WTC11 (cell line): ENCODE data around the gene OSCP1. TPM values are rescaled to one million over a fixed set of nuclear protein-coding genes. Genes with fewer than 3 reads are reported as not detected.

Experiments used
- ATAC-seq: fragments of 200-7000 bp; cut with Tn5 transposase; 2 replicates; pipeline ENCODE4 v1.10.0; 2021; ENCODE audit warnings: mild to moderate bottlenecking, moderate library complexity
- CTCF ChIA-PET: fragments of 300-600 bp; sonication (Branson Sonifier 250); formaldehyde crosslinking; loops from one replicate; lab custom pipeline; 2021; ENCODE audit warnings: antibody characterized with exemption; lab: Charles Lee
- POLR2A ChIA-PET: fragments of 350-600 bp; sonication (Branson Sonifier 250); formaldehyde crosslinking; loops from one replicate; lab custom pipeline; 2021; ENCODE audit warnings: antibody characterized with exemption; lab: Charles Lee
- DNase-seq: peaks from one replicate; pipeline ENCODE4 v3.0.0; 2021; ENCODE audit warnings: low spot score
- H3K27ac Mint-ChIP-seq: 2 replicates; pipeline ENCODE4 v1.8.0; 2021; ENCODE audit warnings: mixed read lengths
- H3K27me3 Mint-ChIP-seq: 2 replicates; pipeline ENCODE4 v1.8.0; 2021; ENCODE audit warnings: low read depth, mild to moderate bottlenecking, moderate library complexity, mixed read lengths
- H3K36me3 Mint-ChIP-seq: 2 replicates; pipeline ENCODE4 v1.8.0; 2021; ENCODE audit warnings: mixed read lengths
- H3K4me1 Mint-ChIP-seq: 2 replicates; pipeline ENCODE4 v1.8.0; 2022; ENCODE audit warnings: mixed read lengths
- H3K4me3 Mint-ChIP-seq: 2 replicates; pipeline ENCODE4 v1.8.0; 2021; ENCODE audit warnings: mild to moderate bottlenecking, moderate library complexity, mixed read lengths
- H3K9me3 Mint-ChIP-seq: 2 replicates; pipeline ENCODE4 v1.8.0; 2021; ENCODE audit warnings: mixed read lengths
- CDX4 ChIP-seq: fragments of 250-450 bp; sonication (Bioruptor Pico); IDR thresholded peaks from 2 replicates; pipeline ENCODE4 v1.9.0; 2021; ENCODE audit warnings: moderate library complexity, mild to moderate bottlenecking, inconsistent platforms, borderline replicate concordance
- E2F4 ChIP-seq: sonication (generic); formaldehyde crosslinking; IDR thresholded peaks from 2 replicates; pipeline ENCODE4 v1.8.1; 2022; ENCODE audit warnings: low read depth, mild to moderate bottlenecking, moderate library complexity, missing genetic modification reagents, borderline replicate concordance
- ELF4 ChIP-seq: sonication (generic); formaldehyde crosslinking; IDR thresholded peaks from 2 replicates; pipeline ENCODE4 v1.8.1; 2022; ENCODE audit warnings: low read depth, mild to moderate bottlenecking, moderate library complexity, missing genetic modification reagents
- ESRRA ChIP-seq: sonication (generic); formaldehyde crosslinking; IDR thresholded peaks from 2 replicates; pipeline ENCODE4 v1.8.1; 2022; ENCODE audit warnings: mild to moderate bottlenecking, missing genetic modification reagents, borderline replicate concordance
- FOXJ3 ChIP-seq: sonication (generic); formaldehyde crosslinking; IDR thresholded peaks from 2 replicates; pipeline ENCODE4 v1.9.0; 2021; ENCODE audit warnings: missing genetic modification reagents, mild to moderate bottlenecking, borderline replicate concordance
- FOXK1 ChIP-seq: sonication (generic); formaldehyde crosslinking; IDR thresholded peaks from 2 replicates; pipeline ENCODE4 v1.8.0; 2022; ENCODE audit warnings: mild to moderate bottlenecking, moderate library complexity, missing genetic modification reagents
- GTF2I ChIP-seq: fragments of 250-450 bp; sonication (Bioruptor Pico); conservative IDR thresholded peaks from 2 replicates; pipeline ENCODE4 v1.4.0; 2021; ENCODE audit warnings: mild to moderate bottlenecking
- HMGA2 ChIP-seq: fragments of 250-450 bp; sonication (Bioruptor Pico); IDR thresholded peaks from 2 replicates; pipeline ENCODE4 v1.4.0; 2021; ENCODE audit warnings: mild to moderate bottlenecking, moderate library complexity
- MXD4 ChIP-seq: fragments of 250-450 bp; sonication (Bioruptor Pico); IDR thresholded peaks from 2 replicates; pipeline ENCODE4 v1.8.0; 2021; ENCODE audit warnings: mild to moderate bottlenecking, moderate library complexity, borderline replicate concordance
- NFATC4 ChIP-seq: fragments of 250-450 bp; sonication (Bioruptor Pico); IDR thresholded peaks from 2 replicates; pipeline ENCODE4 v1.9.0; 2021; ENCODE audit warnings: mild to moderate bottlenecking
- NFYB ChIP-seq: sonication (generic); formaldehyde crosslinking; conservative IDR thresholded peaks from 2 replicates; pipeline ENCODE4 v1.8.0; 2022; ENCODE audit warnings: low read depth, missing genetic modification reagents
- NR3C1 ChIP-seq: sonication (generic); formaldehyde crosslinking; conservative IDR thresholded peaks from 2 replicates; pipeline ENCODE4 v1.8.1; 2023; ENCODE audit warnings: low read depth, mild to moderate bottlenecking, missing genetic modification reagents
- OVOL2 ChIP-seq: fragments of 250-450 bp; sonication (Bioruptor Pico); IDR thresholded peaks from 2 replicates; pipeline ENCODE4 v1.9.0; 2021; ENCODE audit warnings: mild to moderate bottlenecking, borderline replicate concordance
- PREB ChIP-seq: sonication (generic); formaldehyde crosslinking; IDR thresholded peaks from 2 replicates; pipeline ENCODE4 v1.8.1; 2022; ENCODE audit warnings: mild to moderate bottlenecking, missing genetic modification reagents, moderate library complexity, borderline replicate concordance
- TCF7 ChIP-seq: sonication (generic); formaldehyde crosslinking; IDR thresholded peaks from 2 replicates; pipeline ENCODE4 v1.8.0; 2022; ENCODE audit warnings: mild to moderate bottlenecking, low read depth, missing genetic modification reagents, moderate library complexity
- ZBTB21 ChIP-seq: sonication (generic); formaldehyde crosslinking; IDR thresholded peaks from 2 replicates; pipeline ENCODE4 v1.8.1; 2023; ENCODE audit warnings: mild to moderate bottlenecking, missing genetic modification reagents, borderline replicate concordance
- ZNF232 ChIP-seq: sonication (generic); formaldehyde crosslinking; IDR thresholded peaks from 2 replicates; pipeline ENCODE4 v1.8.0; 2022; ENCODE audit warnings: mild to moderate bottlenecking, missing genetic modification reagents
- total RNA-seq: library from RNA; stranded (reverse); gene quantifications from 3 replicates; pipeline ENCODE4 v1.2.3, GENCODE V29; 2021
- TF ChIP-seq, protein P1 (sequence below): fragments of 250-450 bp; sonication (Bioruptor Pico); conservative IDR thresholded peaks from 2 replicates; pipeline ENCODE4 v1.9.0; 2021; ENCODE audit warnings: mild to moderate bottlenecking
- TF ChIP-seq, protein P2 (sequence below): sonication (generic); formaldehyde crosslinking; IDR thresholded peaks from 2 replicates; pipeline ENCODE4 v1.8.1; 2023; ENCODE audit warnings: mild to moderate bottlenecking, missing genetic modification reagents, moderate library complexity
- TF ChIP-seq, protein P3 (sequence below): sonication (generic); formaldehyde crosslinking; IDR thresholded peaks from 2 replicates; pipeline ENCODE4 v1.8.1; 2022; ENCODE audit warnings: mild to moderate bottlenecking, moderate library complexity, missing genetic modification reagents
- TF ChIP-seq, protein P4 (sequence below): sonication (generic); formaldehyde crosslinking; IDR thresholded peaks from 2 replicates; pipeline ENCODE4 v1.8.1; 2023; ENCODE audit warnings: mild to moderate bottlenecking, missing genetic modification reagents, moderate library complexity
- TF ChIP-seq, protein P5 (sequence below): sonication (generic); formaldehyde crosslinking; IDR thresholded peaks from 2 replicates; pipeline ENCODE4 v1.8.0; 2023; ENCODE audit warnings: missing genetic modification reagents, mild to moderate bottlenecking, borderline replicate concordance

Gene OSCP1
- total RNA-seq, 1 experiment from 2014 or later: 1.7 TPM

DNA sequence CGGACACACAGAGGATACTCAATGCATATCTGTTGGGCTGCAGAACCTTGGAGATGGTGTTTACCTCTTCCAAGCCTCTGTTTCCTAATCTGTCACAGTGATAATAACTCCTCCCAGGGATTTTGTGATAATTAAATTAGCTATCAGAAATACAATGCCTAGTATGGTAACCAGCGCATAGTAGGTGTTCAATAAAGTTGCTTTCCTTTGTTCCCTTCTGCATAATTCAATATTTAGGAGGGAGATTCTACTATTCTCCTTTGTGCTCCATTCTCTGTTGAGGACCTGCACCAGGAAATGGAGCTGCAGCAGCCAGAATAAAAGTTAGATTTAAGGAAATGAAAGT, 35.8 kb upstream of the OSCP1 start:
- Mint-ChIP-seq H3K4me1 (peaks cover 13% of the 10 kb centered on the region), H3K27me3 (peaks cover 25% of the 10 kb centered on the region), H3K4me3 (no peak overlapping the region), H3K36me3 (no peaks in the 10 kb centered on the region), H3K27ac (no peak overlapping the region), H3K9me3 (no peaks in the 10 kb centered on the region)
- TF ChIP-seq NFATC4 (CRISPR knock-in tag) (no peak), NR3C1 (CRISPR knock-in tag) (no peak), CDX4 (no peak), ELF4 (CRISPR knock-in tag) (no peak), FOXK1 (CRISPR knock-in tag) (no peak), ESRRA (CRISPR knock-in tag) (no peak), HMGA2 (CRISPR knock-in tag) (no peak), MXD4 (CRISPR knock-in tag) (no peak), E2F4 (CRISPR knock-in tag) (no peak), FOXJ3 (CRISPR knock-in tag) (no peak), ZNF232 (CRISPR knock-in tag) (no peak), OVOL2 (CRISPR knock-in tag) (no peak), PREB (CRISPR knock-in tag) (no peak), NFYB (CRISPR knock-in tag) (no peak)
- TF ChIP-seq, protein P1, sequence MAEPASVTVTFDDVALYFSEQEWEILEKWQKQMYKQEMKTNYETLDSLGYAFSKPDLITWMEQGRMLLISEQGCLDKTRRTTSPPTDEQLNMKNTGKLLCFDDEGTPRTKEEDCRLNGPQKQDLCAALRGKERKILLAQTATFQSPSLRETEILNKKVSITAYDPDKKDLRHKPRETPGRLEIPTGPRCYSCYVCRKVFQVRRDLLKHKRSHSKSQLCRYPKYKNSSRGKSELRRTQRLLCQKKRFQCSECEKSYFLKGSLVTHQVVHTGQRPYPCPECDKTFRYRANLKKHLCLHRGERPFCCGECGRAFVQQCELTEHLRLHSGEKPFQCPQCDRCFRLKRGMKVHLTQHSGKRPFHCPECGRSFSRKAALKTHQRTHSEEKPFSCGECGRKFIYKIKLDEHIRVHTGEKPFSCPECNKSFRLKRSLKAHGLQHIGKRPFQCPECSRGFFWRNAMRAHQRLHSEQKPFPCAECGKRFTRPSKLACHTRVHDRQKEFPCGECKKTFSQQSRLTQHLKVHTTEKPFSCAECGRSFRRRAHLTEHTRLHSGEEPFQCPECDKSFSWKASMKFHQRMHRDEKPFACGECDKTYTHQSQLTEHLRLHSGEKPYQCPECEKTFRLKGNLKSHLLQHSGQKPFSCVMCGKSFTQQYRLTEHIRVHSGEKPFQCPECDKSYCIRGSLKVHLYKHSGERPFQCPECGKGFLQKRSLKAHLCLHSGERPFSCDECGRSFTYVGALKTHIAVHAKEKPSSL (CRISPR knock-in tag): no peak
- TF ChIP-seq, protein P2, sequence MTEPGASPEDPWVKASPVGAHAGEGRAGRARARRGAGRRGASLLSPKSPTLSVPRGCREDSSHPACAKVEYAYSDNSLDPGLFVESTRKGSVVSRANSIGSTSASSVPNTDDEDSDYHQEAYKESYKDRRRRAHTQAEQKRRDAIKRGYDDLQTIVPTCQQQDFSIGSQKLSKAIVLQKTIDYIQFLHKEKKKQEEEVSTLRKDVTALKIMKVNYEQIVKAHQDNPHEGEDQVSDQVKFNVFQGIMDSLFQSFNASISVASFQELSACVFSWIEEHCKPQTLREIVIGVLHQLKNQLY (CRISPR knock-in tag): no peak
- TF ChIP-seq, protein P3, sequence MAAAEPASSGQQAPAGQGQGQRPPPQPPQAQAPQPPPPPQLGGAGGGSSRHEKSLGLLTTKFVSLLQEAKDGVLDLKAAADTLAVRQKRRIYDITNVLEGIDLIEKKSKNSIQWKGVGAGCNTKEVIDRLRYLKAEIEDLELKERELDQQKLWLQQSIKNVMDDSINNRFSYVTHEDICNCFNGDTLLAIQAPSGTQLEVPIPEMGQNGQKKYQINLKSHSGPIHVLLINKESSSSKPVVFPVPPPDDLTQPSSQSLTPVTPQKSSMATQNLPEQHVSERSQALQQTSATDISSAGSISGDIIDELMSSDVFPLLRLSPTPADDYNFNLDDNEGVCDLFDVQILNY (CRISPR knock-in tag): no peak
- TF ChIP-seq, protein P4, sequence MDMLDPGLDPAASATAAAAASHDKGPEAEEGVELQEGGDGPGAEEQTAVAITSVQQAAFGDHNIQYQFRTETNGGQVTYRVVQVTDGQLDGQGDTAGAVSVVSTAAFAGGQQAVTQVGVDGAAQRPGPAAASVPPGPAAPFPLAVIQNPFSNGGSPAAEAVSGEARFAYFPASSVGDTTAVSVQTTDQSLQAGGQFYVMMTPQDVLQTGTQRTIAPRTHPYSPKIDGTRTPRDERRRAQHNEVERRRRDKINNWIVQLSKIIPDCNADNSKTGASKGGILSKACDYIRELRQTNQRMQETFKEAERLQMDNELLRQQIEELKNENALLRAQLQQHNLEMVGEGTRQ (CRISPR knock-in tag): no peak
- ATAC-seq (no peak), DNase-seq (no peak)
- CTCF ChIA-PET: interaction anchor here (0.5 to 2.1 kb wide), 6 partner anchors 10 to 530 kb away, joined by 3 to 9 read pairs (median 3); partner anchors contain the start of genes MRPS15 and OSCP1
- POLR2A ChIA-PET: no interaction called here

GRCh38 chr1:36484099-36484498, 33.8 kb upstream of the OSCP1 start:
- CTCF ChIA-PET: no interaction called here
- Mint-ChIP-seq H3K4me3 (no peak overlapping the region), H3K9me3 (no peaks in the 10 kb centered on the region), H3K4me1 (peaks cover 7% of the 10 kb centered on the region), H3K27ac (no peak overlapping the region), H3K27me3 (peaks cover 17% of the 10 kb centered on the region), H3K36me3 (no peaks in the 10 kb centered on the region)
- DNase-seq (no peak), ATAC-seq (no peak)
- POLR2A ChIA-PET: no interaction called here
- TF ChIP-seq ZBTB21 (CRISPR knock-in tag): no peak
- TF ChIP-seq, protein P4 (CRISPR knock-in tag): no peak
- TF ChIP-seq, protein P5, sequence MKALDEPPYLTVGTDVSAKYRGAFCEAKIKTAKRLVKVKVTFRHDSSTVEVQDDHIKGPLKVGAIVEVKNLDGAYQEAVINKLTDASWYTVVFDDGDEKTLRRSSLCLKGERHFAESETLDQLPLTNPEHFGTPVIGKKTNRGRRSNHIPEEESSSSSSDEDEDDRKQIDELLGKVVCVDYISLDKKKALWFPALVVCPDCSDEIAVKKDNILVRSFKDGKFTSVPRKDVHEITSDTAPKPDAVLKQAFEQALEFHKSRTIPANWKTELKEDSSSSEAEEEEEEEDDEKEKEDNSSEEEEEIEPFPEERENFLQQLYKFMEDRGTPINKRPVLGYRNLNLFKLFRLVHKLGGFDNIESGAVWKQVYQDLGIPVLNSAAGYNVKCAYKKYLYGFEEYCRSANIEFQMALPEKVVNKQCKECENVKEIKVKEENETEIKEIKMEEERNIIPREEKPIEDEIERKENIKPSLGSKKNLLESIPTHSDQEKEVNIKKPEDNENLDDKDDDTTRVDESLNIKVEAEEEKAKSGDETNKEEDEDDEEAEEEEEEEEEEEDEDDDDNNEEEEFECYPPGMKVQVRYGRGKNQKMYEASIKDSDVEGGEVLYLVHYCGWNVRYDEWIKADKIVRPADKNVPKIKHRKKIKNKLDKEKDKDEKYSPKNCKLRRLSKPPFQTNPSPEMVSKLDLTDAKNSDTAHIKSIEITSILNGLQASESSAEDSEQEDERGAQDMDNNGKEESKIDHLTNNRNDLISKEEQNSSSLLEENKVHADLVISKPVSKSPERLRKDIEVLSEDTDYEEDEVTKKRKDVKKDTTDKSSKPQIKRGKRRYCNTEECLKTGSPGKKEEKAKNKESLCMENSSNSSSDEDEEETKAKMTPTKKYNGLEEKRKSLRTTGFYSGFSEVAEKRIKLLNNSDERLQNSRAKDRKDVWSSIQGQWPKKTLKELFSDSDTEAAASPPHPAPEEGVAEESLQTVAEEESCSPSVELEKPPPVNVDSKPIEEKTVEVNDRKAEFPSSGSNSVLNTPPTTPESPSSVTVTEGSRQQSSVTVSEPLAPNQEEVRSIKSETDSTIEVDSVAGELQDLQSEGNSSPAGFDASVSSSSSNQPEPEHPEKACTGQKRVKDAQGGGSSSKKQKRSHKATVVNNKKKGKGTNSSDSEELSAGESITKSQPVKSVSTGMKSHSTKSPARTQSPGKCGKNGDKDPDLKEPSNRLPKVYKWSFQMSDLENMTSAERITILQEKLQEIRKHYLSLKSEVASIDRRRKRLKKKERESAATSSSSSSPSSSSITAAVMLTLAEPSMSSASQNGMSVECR (CRISPR knock-in tag): no peak
- TF ChIP-seq GTF2I (CRISPR knock-in tag): no peak
- TF ChIP-seq TCF7 (CRISPR knock-in tag): no peak
